ENCODE measurements around the gene CYP2W1. TPM values are rescaled to one million over a fixed set of nuclear protein-coding genes. Genes with fewer than 3 reads are reported as not detected.

The CYP2W1 gene
- total RNA-seq, 4 donors from 2014 or later: 0.41 to 0.95 TPM; not detected in 2

DNA sequence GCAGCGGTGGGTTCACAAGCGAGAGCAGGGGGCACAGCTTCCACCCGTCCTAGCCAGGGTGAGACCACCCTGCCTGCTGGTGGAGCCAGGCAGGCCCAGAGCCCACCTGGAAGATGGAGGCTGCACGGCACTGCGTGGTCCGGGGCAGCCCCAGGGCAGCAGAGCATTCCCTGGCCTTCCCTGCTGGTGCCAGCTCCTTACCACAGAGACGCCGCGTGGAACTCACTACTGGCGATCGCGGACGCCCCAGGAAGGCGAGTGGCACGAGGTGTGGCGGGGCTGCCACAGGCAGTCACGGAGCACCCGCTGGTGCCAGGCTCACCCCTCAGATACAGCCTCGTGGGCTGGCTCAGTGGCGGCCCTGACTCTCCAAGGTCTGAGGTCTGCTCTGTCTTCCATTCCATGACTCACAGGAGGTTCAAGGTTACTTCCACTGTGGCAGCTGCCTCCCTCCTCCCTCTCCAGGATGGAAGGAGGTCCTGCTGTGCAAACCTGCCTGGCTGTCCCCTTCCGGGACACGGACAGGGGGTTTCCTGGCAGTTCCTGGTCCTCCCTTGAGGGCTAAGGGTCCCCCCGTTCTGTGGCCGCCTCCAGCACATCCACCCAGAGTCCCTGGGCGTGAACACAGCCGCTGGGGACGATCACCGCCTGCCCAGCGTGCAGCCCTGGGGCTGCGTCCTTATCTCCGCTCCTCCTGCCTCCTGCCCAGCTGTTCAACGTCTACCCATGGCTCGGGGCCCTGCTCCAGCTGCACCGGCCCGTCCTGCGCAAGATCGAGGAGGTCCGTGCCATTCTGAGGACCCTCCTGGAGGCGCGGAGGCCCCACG, 3.1 kb downstream of the CYP2W1 start:
- in situ Hi-C loops (cut with MboI; ENCODE audit: low pct_ligation_motif_present in 1 of 4, low pct_unique_long_range_greater_than_20kb in 1 of 4, low sequenced_read_pairs in 3 of 4): loop anchor here in 3 of 4 donors (25.0 kb wide), 2 partner anchors 151 to 176 kb away; partner anchors contain the start of gene ZFAND2A (in 2 of the 3)
- no peaks in the 10 kb centered on the region for H3K36me3 ChIP-seq
- DNase-seq: no peak
- H3K4me3 ChIP-seq: no peak overlapping the region
- WGBS, 2 donors (ENCODE audit: low coverage in 1 of 2): 73 to 79% methylated on average over 5 to 32 of the region's 41 CpGs
- TF ChIP-seq, protein P1, sequence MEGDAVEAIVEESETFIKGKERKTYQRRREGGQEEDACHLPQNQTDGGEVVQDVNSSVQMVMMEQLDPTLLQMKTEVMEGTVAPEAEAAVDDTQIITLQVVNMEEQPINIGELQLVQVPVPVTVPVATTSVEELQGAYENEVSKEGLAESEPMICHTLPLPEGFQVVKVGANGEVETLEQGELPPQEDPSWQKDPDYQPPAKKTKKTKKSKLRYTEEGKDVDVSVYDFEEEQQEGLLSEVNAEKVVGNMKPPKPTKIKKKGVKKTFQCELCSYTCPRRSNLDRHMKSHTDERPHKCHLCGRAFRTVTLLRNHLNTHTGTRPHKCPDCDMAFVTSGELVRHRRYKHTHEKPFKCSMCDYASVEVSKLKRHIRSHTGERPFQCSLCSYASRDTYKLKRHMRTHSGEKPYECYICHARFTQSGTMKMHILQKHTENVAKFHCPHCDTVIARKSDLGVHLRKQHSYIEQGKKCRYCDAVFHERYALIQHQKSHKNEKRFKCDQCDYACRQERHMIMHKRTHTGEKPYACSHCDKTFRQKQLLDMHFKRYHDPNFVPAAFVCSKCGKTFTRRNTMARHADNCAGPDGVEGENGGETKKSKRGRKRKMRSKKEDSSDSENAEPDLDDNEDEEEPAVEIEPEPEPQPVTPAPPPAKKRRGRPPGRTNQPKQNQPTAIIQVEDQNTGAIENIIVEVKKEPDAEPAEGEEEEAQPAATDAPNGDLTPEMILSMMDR (IDR thresholded peaks at IDR 0.05): no peak
- TF ChIP-seq EP300 (IDR thresholded peaks at IDR 0.05; ENCODE audit: low read depth): no peak
- TF ChIP-seq POLR2AphosphoS5 (IDR thresholded peaks at IDR 0.05): no peak
- TF ChIP-seq POLR2A (IDR thresholded peaks at IDR 0.05): no peak
- intact Hi-C loops (cut with DNase I; ENCODE audit: low total_unique reads): no loop called here
- peaks cover 0 to 24% (median 17%) of the 10 kb centered on the region in 4 donors for H3K4me1 ChIP-seq
- H3K27me3 ChIP-seq: peaks cover 38% of the 10 kb centered on the region
- no peaks in the 10 kb centered on the region for H3K9me3 ChIP-seq
- H3K27ac ChIP-seq: no peak overlapping the region

DNA sequence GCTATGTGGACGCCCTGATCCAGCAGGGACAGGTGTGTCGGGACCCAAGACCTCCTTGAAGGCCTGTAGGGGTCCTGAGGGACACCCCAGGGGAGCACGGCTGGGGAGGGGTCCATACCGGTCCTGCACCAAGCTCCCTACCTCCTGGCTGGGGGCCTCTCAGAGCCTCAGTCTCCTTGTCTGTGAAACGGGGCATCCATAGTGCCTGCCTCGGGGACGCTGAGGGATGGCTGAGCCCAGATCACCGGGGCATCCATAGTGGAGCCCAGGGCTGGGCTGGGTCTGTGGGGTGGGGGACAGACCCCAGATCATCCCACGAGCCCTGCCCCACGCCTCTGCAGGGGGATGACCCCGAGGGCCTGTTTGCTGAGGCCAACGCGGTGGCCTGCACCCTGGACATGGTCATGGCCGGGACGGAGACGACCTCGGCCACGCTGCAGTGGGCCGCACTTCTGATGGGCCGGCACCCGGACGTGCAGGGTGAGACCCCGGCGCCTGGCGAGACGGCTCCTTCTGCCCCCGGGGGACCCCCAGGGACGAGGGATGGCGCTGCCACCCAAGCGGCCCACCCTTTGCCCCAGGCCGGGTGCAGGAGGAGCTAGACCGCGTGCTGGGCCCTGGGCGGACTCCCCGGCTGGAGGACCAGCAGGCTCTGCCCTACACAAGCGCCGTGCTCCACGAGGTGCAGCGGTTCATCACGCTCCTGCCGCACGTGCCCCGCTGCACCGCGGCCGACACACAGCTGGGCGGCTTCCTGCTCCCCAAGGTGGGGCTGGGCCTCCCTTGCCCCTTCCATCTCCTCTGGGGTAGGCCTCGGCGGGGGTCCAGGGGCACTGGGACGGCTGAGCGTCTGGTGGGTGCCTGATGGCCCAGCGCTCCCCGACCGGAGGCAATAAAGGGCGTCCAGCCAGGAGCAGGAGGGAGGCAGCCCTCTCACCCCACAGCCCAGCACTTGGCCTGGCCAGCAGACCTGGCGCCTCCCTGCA, 4.1 kb downstream of the CYP2W1 start:
- H3K4me1 ChIP-seq: peaks cover 0 to 23% (median 17%) of the 10 kb centered on the region in 4 donors

GRCh38 chr7:987909-988308, 4.9 kb downstream of the CYP2W1 start:
- WGBS, 2 donors (ENCODE audit: low coverage in 1 of 2): 63% methylated on average over 2 of the region's 6 CpGs; no CpG with 5 or more reads in 1 of the 2 donors
- H3K36me3 ChIP-seq: no peaks in the 10 kb centered on the region
- peaks cover 1 to 17% (median 15%) of the 10 kb centered on the region in 4 donors for H3K4me1 ChIP-seq
- no peak for DNase-seq
- in situ Hi-C loops (cut with MboI; ENCODE audit: low pct_ligation_motif_present in 1 of 4, low pct_unique_long_range_greater_than_20kb in 1 of 4, low sequenced_read_pairs in 3 of 4) (loop anchor here in 3 of 4 donors (25.0 kb wide), 2 partner anchors 149 to 174 kb away; partner anchors contain the start of gene ZFAND2A (in 2 of the 3)), intact Hi-C loops (cut with DNase I; ENCODE audit: low total_unique reads) (no loop called here)
- peaks cover 38% of the 10 kb centered on the region for H3K27me3 ChIP-seq
- H3K9me3 ChIP-seq: no peaks in the 10 kb centered on the region
- H3K27ac ChIP-seq: peak overlapping the region in 1 of 4 donors; percentile 23
- no peak for TF ChIP-seq EP300 (IDR thresholded peaks at IDR 0.05; ENCODE audit: low read depth)
- TF ChIP-seq, protein P1 (IDR thresholded peaks at IDR 0.05): no peak
- no peak for TF ChIP-seq POLR2A (IDR thresholded peaks at IDR 0.05)
- TF ChIP-seq POLR2AphosphoS5 (IDR thresholded peaks at IDR 0.05): no peak
- peak overlapping the region in 1 of 4 donors; percentile 8 for H3K4me3 ChIP-seq

More for the DNA sequence above, 4.1 kb downstream of the CYP2W1 start:
- 70 to 78% methylated on average over 2 to 38 of the region's 56 CpGs for WGBS, 2 donors (ENCODE audit: low coverage in 1 of 2)
- intact Hi-C loops (cut with DNase I; ENCODE audit: low total_unique reads) (no loop called here), in situ Hi-C loops (cut with MboI; ENCODE audit: low pct_ligation_motif_present in 1 of 4, low pct_unique_long_range_greater_than_20kb in 1 of 4, low sequenced_read_pairs in 3 of 4) (loop anchor here in 3 of 4 donors (25.0 kb wide), 2 partner anchors 150 to 175 kb away; partner anchors contain the start of gene ZFAND2A (in 2 of the 3))
- Histone ChIP-seq H3K9me3 (no peaks in the 10 kb centered on the region), H3K36me3 (no peaks in the 10 kb centered on the region), H3K4me3 (no peak overlapping the region), H3K27ac (no peak overlapping the region), H3K27me3 (peaks cover 38% of the 10 kb centered on the region)
- no peak for DNase-seq
- TF ChIP-seq POLR2A (IDR thresholded peaks at IDR 0.05) (no peak), POLR2AphosphoS5 (IDR thresholded peaks at IDR 0.05) (no peak), EP300 (IDR thresholded peaks at IDR 0.05; ENCODE audit: low read depth) (no peak)
- TF ChIP-seq, protein P1 (IDR thresholded peaks at IDR 0.05): no peak

Measured in transverse colon (tissue), 4 donors.